GM19463 (cell line): Measurements from ENCODE around the gene SLC26A6.

Source experiments
- ATAC-seq: cut with Tn5 transposase; IDR thresholded peaks from one replicate; pipeline ENCODE4 v1.9.1; 2021; ENCODE audit warnings: mild to moderate bottlenecking, moderate library complexity; ENCODE audit not compliant: unreplicated experiment

The SLC26A6 gene

DNA sequence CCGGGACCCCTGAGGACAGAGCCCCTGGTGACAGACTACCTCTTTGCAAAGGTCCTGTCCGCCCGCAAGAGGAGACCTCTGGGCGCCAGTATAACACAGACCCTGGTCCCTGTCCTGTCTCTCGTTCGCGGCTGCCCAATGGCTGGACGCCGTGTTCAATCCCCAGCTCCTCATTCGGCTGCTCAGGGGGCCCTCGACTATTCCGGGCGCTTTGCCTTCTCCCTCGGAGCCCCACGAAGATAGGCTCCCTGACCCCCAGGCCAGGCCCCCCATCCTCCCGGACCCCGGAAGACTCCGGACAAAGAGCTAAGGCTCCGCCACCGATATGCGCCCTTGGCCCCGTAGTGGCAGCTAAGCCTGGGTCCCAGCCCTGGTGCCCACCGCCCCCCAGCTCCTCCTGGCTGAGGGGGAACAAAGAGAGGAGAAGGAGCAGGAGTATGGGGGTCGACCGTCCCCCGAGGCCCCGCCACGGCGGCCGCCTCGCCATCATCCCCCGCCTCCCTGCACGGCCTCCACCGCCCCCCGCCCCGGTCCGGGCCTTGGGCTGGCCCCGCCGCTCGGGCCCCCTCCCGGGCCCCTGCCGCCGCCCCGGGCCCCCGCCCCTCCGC is 27.0 kb upstream of the SLC26A6 start:
- ATAC-seq, result no peak

DNA sequence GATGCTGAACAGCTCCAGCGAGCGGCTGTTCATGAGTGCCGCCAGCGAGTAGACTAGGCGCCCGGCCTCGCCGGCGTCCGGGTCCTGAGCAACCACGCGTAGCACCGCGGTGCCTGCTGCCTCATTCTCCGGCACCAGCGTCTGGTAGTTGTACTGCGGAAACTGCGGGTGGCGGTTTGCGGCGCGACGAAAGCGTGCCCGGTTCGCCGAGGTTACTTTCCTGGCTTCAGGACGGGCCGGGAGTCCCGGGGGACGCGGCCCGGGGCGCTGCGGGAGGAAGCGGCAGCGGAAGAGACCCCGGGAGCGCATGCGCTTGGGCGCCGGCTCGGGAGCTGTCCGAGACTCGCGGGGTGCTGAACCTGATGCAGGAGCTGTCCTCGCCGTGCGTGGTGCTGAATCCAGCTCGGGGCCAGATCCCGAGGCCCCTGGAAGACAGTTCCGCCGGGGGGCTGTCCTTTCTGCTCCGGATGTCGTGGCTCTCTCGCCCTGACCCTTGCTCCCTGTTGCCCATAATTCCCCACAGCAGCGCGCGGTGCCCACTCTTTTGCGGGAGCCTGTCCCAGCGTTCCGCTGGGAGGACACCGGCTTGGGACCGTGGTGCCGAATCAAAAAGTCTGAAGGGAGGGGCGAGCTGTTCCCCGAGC is 26.4 kb upstream of the SLC26A6 start:
- ATAC-seq, result no peak

- ATAC-seq, result no peak
Observed at GRCh38 chr3:48660800-48661400, 25.6 kb upstream of the SLC26A6 start.

DNA sequence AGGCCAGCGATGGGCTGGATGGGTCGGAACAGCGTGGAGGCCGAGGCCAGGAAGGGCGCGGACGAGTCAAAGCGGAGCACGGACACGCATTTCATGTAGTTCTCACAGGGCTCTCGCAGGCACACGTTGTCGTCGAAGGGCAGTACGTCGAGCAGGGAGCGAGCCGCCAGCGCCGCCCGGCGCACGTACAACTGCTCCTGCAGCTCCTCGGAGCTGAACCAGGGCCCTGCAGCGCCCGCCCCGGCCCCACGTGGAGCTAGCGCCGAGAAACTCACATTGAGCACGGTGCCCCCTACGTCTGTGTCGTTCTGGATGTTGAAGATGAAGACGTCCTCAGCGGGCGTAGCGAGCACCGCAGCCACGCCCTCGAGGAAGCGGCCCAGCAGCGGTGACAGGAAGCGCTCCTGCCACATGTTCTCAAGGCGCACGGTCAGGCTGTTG is 21.6 kb upstream of the SLC26A6 start:
- ATAC-seq, result no peak

- peak; percentile 65 for ATAC-seq
Observed at GRCh38 chr3:48656061-48656840, 21.0 kb upstream of the SLC26A6 start.

- no peak for ATAC-seq
Observed at GRCh38 chr3:48655606-48656005, 20.3 kb upstream of the SLC26A6 start.

GRCh38 chr3:48655063-48655462 is 19.8 kb upstream of the SLC26A6 start:
- ATAC-seq, result no peak

- no peak for ATAC-seq
Observed at GRCh38 chr3:48652923-48653715, 17.9 kb upstream of the SLC26A6 start.

DNA sequence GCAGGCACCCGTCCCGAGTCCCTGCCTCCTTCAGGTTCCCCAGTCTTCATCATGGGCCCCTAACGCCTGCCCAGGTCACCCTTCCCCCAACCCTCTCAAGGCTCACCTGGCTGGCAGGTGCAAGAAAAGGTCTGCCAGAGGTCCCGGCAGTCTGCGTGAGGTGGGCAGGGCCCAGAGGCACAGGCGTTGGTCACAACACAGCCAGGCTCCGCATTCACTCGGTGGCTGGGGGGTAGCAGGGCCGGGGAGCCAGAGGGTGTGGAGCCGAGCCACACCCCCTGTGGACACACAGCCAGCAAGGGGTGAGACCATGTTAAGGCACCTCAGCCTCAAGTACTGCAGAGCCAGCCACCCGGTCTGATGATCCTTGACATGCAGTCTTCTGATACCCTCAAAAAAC is 16.5 kb upstream of the SLC26A6 start:
- no peak for ATAC-seq

- ATAC-seq, result no peak
Observed at GRCh38 chr3:48650723-48651122, 15.5 kb upstream of the SLC26A6 start.

GRCh38 chr3:48648188-48648850 is 13.1 kb upstream of the SLC26A6 start:
- no peak for ATAC-seq

DNA sequence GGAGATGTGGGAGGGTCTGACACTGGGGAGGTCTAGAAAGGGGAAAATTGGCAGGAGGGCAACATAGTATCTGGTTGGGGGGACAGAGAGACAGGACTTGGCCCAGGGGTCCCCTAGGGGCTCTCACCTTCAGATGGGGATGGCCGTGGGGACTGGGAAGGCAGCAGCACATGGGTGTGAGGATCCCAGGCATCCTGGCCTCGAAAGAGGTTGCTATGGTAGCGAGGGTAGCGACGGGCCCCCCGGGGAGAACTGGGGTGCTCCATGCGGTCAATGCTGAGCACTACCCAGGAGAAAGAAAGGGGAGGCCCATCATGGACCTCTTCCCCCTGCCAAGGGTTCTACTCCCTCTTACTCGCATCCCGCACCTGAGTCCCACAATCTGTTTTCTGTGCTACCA is 12.5 kb upstream of the SLC26A6 start:
- no peak for ATAC-seq

GRCh38 chr3:48644898-48645760 is 9.9 kb upstream of the SLC26A6 start:
- ATAC-seq, result no peak

DNA sequence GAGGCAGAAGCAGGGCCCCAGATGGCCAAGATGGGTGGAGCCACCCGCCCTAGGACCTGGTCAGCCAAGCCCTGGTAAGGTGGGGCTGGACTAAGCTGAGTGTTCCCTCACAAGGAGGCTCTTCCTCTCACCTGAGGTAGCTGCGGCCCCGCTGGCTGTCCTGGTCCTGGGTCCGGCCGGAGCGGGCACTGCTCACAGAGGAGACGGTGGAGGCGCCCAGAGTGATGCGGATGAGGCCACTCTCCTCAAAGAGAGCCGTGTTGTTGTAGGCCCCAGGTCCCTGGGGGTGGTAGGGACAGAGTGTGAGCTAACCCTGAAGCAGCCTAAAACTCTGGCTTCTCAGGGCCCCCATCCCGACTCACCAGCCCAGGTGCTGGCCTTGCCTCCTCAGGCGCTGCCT is 7.3 kb upstream of the SLC26A6 start:
- ATAC-seq, result no peak

DNA sequence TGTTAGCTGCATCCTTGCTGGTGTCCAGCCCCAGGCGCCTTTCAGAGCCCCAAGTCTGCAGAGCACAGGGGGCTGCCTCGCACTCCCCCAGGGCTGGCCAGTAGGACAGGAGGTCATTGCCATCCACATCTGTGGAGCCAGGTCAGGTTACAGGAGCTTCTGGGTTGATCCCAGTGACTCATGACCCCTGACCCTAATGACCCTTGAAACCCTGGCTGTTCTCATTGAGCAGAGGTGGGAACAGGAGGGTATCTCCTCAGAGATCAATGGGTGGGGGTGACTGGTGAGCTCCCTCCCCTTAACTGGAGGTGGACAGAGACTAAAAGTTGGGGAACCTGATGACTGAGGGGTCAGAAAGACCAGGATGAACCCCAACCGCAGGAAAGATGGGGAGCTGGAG is 6.1 kb upstream of the SLC26A6 start:
- no peak for ATAC-seq

DNA sequence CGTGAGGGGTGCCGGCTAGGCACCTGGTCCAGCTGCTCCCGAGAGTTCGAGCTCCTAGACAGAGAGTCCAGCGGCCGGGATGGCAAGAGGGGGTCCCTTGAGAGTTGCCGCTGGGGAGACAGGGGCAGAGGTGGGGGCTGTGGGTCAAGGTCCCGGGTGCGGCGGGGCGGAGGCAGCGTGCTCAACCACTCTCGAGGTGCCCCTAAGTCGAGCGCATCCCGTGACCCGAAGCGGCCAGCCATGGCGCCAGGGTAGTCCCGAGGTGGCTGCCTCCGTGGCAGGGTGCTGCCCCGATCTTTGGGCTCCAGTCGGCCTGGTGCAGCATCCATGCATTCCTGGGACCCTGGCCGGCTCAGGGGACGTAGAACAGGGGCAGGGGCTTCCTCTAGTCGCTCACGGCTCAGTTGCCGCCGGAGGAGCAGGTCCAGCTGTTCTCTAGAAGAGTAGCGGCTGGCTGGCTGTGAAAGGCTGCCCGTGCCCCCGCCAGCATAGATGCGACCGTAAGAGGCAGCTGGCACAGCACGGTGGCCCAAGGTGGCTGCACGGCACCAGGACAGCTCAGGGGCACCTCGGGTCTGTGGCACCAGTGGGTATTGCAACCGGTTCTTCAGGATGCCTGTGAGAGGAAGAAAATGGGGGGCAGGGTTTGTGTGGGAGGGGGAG is 4.8 kb upstream of the SLC26A6 start:
- ATAC-seq, result no peak

GRCh38 chr3:48637305-48637704 is 2.0 kb upstream of the SLC26A6 start:
- ATAC-seq, result no peak

- ATAC-seq, result no peak
Observed at GRCh38 chr3:48636149-48636655, 941 bp upstream of the SLC26A6 start.
